ENCODE measurements around the gene CARMIL1.

GRCh38 chr6:25478973-25479372, 199.8 kb downstream of the CARMIL1 start:
- TF ChIP-seq, protein P1, sequence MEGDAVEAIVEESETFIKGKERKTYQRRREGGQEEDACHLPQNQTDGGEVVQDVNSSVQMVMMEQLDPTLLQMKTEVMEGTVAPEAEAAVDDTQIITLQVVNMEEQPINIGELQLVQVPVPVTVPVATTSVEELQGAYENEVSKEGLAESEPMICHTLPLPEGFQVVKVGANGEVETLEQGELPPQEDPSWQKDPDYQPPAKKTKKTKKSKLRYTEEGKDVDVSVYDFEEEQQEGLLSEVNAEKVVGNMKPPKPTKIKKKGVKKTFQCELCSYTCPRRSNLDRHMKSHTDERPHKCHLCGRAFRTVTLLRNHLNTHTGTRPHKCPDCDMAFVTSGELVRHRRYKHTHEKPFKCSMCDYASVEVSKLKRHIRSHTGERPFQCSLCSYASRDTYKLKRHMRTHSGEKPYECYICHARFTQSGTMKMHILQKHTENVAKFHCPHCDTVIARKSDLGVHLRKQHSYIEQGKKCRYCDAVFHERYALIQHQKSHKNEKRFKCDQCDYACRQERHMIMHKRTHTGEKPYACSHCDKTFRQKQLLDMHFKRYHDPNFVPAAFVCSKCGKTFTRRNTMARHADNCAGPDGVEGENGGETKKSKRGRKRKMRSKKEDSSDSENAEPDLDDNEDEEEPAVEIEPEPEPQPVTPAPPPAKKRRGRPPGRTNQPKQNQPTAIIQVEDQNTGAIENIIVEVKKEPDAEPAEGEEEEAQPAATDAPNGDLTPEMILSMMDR (IDR thresholded peaks at IDR 0.05 in 8 of 11, conservative IDR thresholded peaks at IDR 0.05 in 3 of 11): no peak
- no peak for TF ChIP-seq POLR2A (IDR thresholded peaks at IDR 0.05)

Measured in spleen (tissue), 7 donors.